Activated CD8-positive, alpha-beta T cell treated with anti-CD3 and anti-CD28 coated beads for 36 hours (primary cell): ENCODE data around the gene ERP27. TPM values are rescaled to one million over a fixed set of nuclear protein-coding genes. Genes with fewer than 3 reads are reported as not detected.

ENCODE experiments used
- ATAC-seq: fragments of 200-7000 bp; cut with Tn5 transposase; one replicate; pipeline ENCODE4 v1.10.0; 2021; ENCODE audit warnings: mild to moderate bottlenecking, moderate library complexity
- CTCF ChIA-PET: fragments of 350-600 bp; sonication (Branson Sonifier 250); formaldehyde crosslinking; loops from one replicate; lab custom pipeline; 2021; ENCODE audit warnings: antibody characterized with exemption; lab: Charles Lee
- POLR2A ChIA-PET: fragments of 350-600 bp; sonication (Branson Sonifier 250); formaldehyde crosslinking; loops from one replicate; lab custom pipeline; 2021; ENCODE audit warnings: antibody characterized with exemption; lab: Charles Lee
- DNase-seq: peaks from one replicate; pipeline ENCODE4 v3.0.0-alpha.2; 2020
- H3K27ac Mint-ChIP-seq: one replicate; pipeline ENCODE4 v1.8.0; 2021; ENCODE audit warnings: mild to moderate bottlenecking, mixed read lengths
- H3K27me3 Mint-ChIP-seq: one replicate; pipeline ENCODE4 v1.8.0; 2021; ENCODE audit warnings: mixed read lengths
- H3K36me3 Mint-ChIP-seq: one replicate; pipeline ENCODE4 v1.8.0; 2021; ENCODE audit warnings: low read depth, mixed read lengths
- H3K4me1 Mint-ChIP-seq: one replicate; pipeline ENCODE4 v1.8.0; 2021; ENCODE audit warnings: low read depth, mixed read lengths
- H3K4me3 Mint-ChIP-seq: one replicate; pipeline ENCODE4 v1.8.0; 2021; ENCODE audit warnings: mild to moderate bottlenecking, moderate library complexity, mixed read lengths
- H3K9me3 Mint-ChIP-seq: one replicate; pipeline ENCODE4 v1.8.0; 2021; ENCODE audit warnings: mixed read lengths
- intact Hi-C: fragments of 100-400 bp; cut with micrococcal nuclease; formaldehyde crosslinking; loops from one replicate; pipeline ENCODE4 v1.10.0; 2022
- total RNA-seq, 2 experiments: library from RNA; stranded (reverse); gene quantifications; one replicate each; pipeline ENCODE4 v1.2.3, GENCODE V29; 2021
- TF ChIP-seq, protein P1 (sequence below): fragments of 200-600 bp; IDR thresholded peaks from one replicate; pipeline ENCODE4 v1.8.0; 2022; ENCODE audit warnings: antibody characterized with exemption, mild to moderate bottlenecking

ERP27 gene
- total RNA-seq, 2 experiments from 2014 or later: 2.3 to 3.4 TPM

GRCh38 chr12:14927267-14927666 lies 11.1 kb downstream of the ERP27 start:
- H3K9me3 Mint-ChIP-seq: no peaks in the 10 kb centered on the region
- ATAC-seq: no peak
- TF ChIP-seq, protein P1, sequence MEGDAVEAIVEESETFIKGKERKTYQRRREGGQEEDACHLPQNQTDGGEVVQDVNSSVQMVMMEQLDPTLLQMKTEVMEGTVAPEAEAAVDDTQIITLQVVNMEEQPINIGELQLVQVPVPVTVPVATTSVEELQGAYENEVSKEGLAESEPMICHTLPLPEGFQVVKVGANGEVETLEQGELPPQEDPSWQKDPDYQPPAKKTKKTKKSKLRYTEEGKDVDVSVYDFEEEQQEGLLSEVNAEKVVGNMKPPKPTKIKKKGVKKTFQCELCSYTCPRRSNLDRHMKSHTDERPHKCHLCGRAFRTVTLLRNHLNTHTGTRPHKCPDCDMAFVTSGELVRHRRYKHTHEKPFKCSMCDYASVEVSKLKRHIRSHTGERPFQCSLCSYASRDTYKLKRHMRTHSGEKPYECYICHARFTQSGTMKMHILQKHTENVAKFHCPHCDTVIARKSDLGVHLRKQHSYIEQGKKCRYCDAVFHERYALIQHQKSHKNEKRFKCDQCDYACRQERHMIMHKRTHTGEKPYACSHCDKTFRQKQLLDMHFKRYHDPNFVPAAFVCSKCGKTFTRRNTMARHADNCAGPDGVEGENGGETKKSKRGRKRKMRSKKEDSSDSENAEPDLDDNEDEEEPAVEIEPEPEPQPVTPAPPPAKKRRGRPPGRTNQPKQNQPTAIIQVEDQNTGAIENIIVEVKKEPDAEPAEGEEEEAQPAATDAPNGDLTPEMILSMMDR: no peak
- CTCF ChIA-PET: interaction anchor here (0.7 to 2.4 kb wide), 5 partner anchors 11 to 82 kb away, joined by 3 to 6 read pairs (median 3); partner anchors contain the start of gene ERP27
- DNase-seq: no peak
- no peak overlapping the region for H3K27ac Mint-ChIP-seq
- no peaks in the 10 kb centered on the region for H3K27me3 Mint-ChIP-seq
- intact Hi-C loops: no loop called here
- POLR2A ChIA-PET: interaction anchor here (1.0 to 1.5 kb wide), 3 partner anchors 11 to 27 kb away, joined by 3 to 8 read pairs (median 6); partner anchors contain the start of gene ERP27
- H3K4me1 Mint-ChIP-seq: no peaks in the 10 kb centered on the region
- H3K36me3 Mint-ChIP-seq: peaks cover 11% of the 10 kb centered on the region
- no peak overlapping the region for H3K4me3 Mint-ChIP-seq

DNA sequence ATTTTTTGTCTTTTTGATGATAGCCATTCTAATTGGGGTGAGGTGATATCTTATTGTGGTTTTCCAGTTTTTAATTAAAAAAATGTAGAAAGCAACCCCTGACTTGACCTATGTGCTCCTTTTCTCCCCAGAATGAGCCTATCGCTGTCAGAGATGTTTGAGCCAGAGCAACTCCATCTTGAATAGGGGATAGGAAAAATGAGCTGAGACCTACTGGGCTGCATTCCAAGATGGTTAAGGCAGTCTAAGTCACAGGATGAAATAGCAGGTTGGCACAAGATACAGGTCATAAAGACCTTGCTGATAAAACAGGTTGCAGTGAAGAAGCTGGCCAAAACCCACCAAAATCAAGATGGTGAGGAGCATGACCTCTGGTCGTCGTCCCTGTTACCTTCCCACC lies 13.8 kb downstream of the ERP27 start:
- ChIA-PET CTCF (no interaction called here), POLR2A (no interaction called here)
- Mint-ChIP-seq H3K4me3 (no peak overlapping the region), H3K36me3 (peaks cover 22% of the 10 kb centered on the region), H3K27me3 (no peaks in the 10 kb centered on the region), H3K27ac (no peak overlapping the region), H3K4me1 (peaks cover 17% of the 10 kb centered on the region), H3K9me3 (no peaks in the 10 kb centered on the region)
- TF ChIP-seq, protein P1: no peak
- intact Hi-C loops: no loop called here
- ATAC-seq: no peak
- no peak for DNase-seq

DNA sequence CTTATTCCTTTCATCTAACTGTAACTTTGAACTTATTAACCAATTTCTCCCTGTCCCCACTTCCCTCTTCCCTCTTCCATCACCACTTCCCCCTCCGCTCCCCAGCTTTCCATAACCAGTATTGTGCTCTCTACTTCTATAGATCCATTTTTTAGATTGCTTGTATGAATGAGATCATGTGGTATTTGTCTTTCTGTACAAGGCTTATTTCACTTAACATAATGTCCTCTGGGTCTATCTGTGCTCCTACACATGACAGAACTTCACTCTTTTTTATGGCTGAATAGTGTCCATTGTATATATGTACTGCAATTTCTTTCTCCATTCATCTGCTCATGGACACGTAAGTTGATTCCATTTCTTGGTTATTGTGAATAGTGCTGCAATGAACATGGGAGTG lies 14.4 kb downstream of the ERP27 start:
- H3K27ac Mint-ChIP-seq: no peak overlapping the region
- ChIA-PET POLR2A (interaction anchor here (0.7 kb wide), 1 partner anchor 33 kb away, joined by 3 read pairs; no protein-coding TSS in a partner anchor), CTCF (no interaction called here)
- peaks cover 27% of the 10 kb centered on the region for H3K36me3 Mint-ChIP-seq
- intact Hi-C loops: no loop called here
- H3K4me1 Mint-ChIP-seq: peaks cover 21% of the 10 kb centered on the region
- no peak overlapping the region for H3K4me3 Mint-ChIP-seq
- TF ChIP-seq, protein P1: no peak
- H3K9me3 Mint-ChIP-seq: no peaks in the 10 kb centered on the region
- DNase-seq (no peak), ATAC-seq (no peak)
- no peaks in the 10 kb centered on the region for H3K27me3 Mint-ChIP-seq

- TF ChIP-seq, protein P1: no peak
- Mint-ChIP-seq H3K4me1 (peaks cover 21% of the 10 kb centered on the region), H3K27me3 (no peaks in the 10 kb centered on the region), H3K4me3 (no peak overlapping the region), H3K27ac (peak overlapping the region; percentile 22), H3K36me3 (peaks cover 39% of the 10 kb centered on the region), H3K9me3 (no peaks in the 10 kb centered on the region)
- ChIA-PET POLR2A (interaction anchor here (0.7 to 1.6 kb wide), 8 partner anchors 10 to 40 kb away, joined by 3 to 6 read pairs (median 4); partner anchors contain the start of gene ERP27), CTCF (interaction anchor here (0.9 to 2.4 kb wide), 4 partner anchors 15 to 145 kb away, joined by 3 to 11 read pairs (median 4); no protein-coding TSS in a partner anchor)
- intact Hi-C loops: no loop called here
- ATAC-seq (no peak), DNase-seq (no peak)
Observed at GRCh38 chr12:14921218-14921617, 17.1 kb downstream of the ERP27 start.

DNA sequence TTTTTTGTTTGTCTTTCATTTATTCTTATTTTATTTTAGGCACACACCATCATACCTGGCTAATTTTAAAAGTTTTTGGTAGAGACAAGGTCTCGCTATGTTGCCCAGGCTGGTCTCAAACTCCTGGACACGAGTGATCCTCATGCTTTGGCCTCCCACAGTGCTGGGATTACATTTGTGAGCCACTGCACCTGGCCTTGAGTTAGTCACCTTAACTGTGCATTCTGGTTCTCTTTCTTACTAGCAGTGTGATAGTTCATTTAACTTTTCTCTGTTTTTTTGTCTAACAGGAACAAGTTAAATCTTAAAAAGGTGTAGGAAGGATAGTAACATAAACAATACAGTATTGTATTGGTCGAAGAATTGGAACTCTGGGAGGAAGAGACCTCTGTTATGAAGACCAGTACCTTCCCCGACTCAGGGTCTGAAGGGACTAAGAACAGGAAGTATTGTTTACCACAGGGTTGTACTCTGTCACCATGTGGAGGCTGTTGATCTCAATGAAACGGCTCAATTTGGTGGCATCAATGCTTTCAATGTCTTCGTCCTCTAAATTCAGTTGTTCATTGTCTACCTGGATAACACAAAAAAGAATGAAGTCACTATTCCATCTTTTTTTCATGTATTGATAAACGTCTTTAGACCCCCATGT lies 17.7 kb downstream of the ERP27 start:
- Mint-ChIP-seq H3K27ac (peak overlapping the region; percentile 22), H3K4me1 (peaks cover 21% of the 10 kb centered on the region), H3K36me3 (peaks cover 39% of the 10 kb centered on the region), H3K9me3 (no peaks in the 10 kb centered on the region), H3K27me3 (no peaks in the 10 kb centered on the region), H3K4me3 (no peak overlapping the region)
- no peak for DNase-seq
- ChIA-PET CTCF (interaction anchor here (1.2 to 2.4 kb wide), 4 partner anchors 15 to 75 kb away, joined by 3 to 11 read pairs (median 4); no protein-coding TSS in a partner anchor), POLR2A (interaction anchor here (0.7 to 1.6 kb wide), 7 partner anchors 10 to 40 kb away, joined by 3 to 6 read pairs (median 4); partner anchors contain the start of gene ERP27)
- ATAC-seq: peak; percentile 78
- TF ChIP-seq, protein P1: no peak
- intact Hi-C loops: no loop called here
